GM10248 (cell line): ENCODE measurements around the gene MBL2.

Source experiments
- CTCF ChIA-PET: fragments of 300-600 bp; sonication (Branson Sonifier 250); formaldehyde crosslinking; extraction: SDS; loops from one replicate; lab custom pipeline; 2021; ENCODE audit warnings: antibody characterized with exemption; lab: Yijun Ruan, JAX
- POLR2A ChIA-PET: fragments of 350-650 bp; sonication (Branson Sonifier 250); formaldehyde crosslinking; extraction: SDS; loops from one replicate; lab custom pipeline; 2020; ENCODE audit warnings: antibody characterized with exemption; lab: Yijun Ruan, JAX
- DNase-seq: peaks from one replicate; pipeline ENCODE4 v3.0.0; 2012; ENCODE audit errors: extremely low spot score
- CTCF ChIP-seq: IDR thresholded peaks from 2 replicates; pipeline ENCODE4 v1.5.1; 2012; ENCODE audit warnings: mild to moderate bottlenecking, low read depth; ENCODE audit errors: extremely low read depth, missing control alignments, control extremely low read depth

Gene MBL2

GRCh38 chr10:52776471-52776903, 3.9 kb upstream of the MBL2 start:
- ChIA-PET CTCF (interaction anchor here (16.9 kb wide), 1 partner anchor 32 kb away, joined by 356 read pairs; no protein-coding TSS in a partner anchor), POLR2A (no interaction called here)
- DNase-seq, result no peak
- no peak for TF ChIP-seq CTCF

- TF ChIP-seq CTCF, result no peak
- ChIA-PET CTCF (interaction anchor here (0.9 to 16.9 kb wide), 2 partner anchors 31 to 109 kb away, joined by 3 to 356 read pairs; no protein-coding TSS in a partner anchor), POLR2A (no interaction called here)
- no peak for DNase-seq
Measured at GRCh38 chr10:52775132-52775647, 2.6 kb upstream of the MBL2 start.

- POLR2A ChIA-PET, result no interaction called here
- CTCF ChIA-PET, result interaction anchor here (16.9 kb wide), 1 partner anchor 30 kb away, joined by 356 read pairs; no protein-coding TSS in a partner anchor
- DNase-seq, result no peak
- TF ChIP-seq CTCF, result no peak
Measured at GRCh38 chr10:52774600-52775106, 2.1 kb upstream of the MBL2 start.

- ChIA-PET POLR2A (no interaction called here), CTCF (interaction anchor here (16.9 kb wide), 1 partner anchor 30 kb away, joined by 356 read pairs; no protein-coding TSS in a partner anchor)
- TF ChIP-seq CTCF, result no peak
- DNase-seq, result no peak
Measured at GRCh38 chr10:52774182-52774581, 1.6 kb upstream of the MBL2 start.

- CTCF ChIA-PET, result interaction anchor here (1.1 to 16.9 kb wide), 4 partner anchors 9 to 128 kb away, joined by 4 to 356 read pairs (median 10); no protein-coding TSS in a partner anchor
Measured at GRCh38 chr10:52771534-52772445, 794 bp downstream of the MBL2 start.

More at GRCh38 chr10:52771534-52772445, 794 bp downstream of the MBL2 start:
- POLR2A ChIA-PET, result no interaction called here
- DNase-seq, result no peak
- no peak for TF ChIP-seq CTCF
